NT2/D1 (cell line): ENCODE measurements around the gene TNFAIP8.

ENCODE experiments used
- YY1 ChIP-seq: IDR thresholded peaks from 2 replicates; pipeline ENCODE4 v1.6.1; 2011; ENCODE audit not compliant: insufficient read length, insufficient read depth
- ZNF274 ChIP-seq: IDR thresholded peaks from 2 replicates; pipeline ENCODE4 v1.6.1; 2011; ENCODE audit warnings: mild to moderate bottlenecking, low read depth, low read length

- TF ChIP-seq ZNF274 (no peak), YY1 (no peak)
Observed at GRCh38 chr5:119397518-119398380, 41.9 kb downstream of the TNFAIP8 start.
